DMS53 treated with DMSO at 0.1 percent for 48 hours (cell line): ENCODE data around the gene CST3.
"Not testable (repeated sequence)": the region's sequence is repeated elsewhere in the genome, so short reads cannot be mapped to it uniquely, and the experiment has no call there.

Experiments
- DNase-seq: peaks from one replicate; lab custom pipeline; 2025; ENCODE audit not compliant: unreplicated experiment; lab: John Stamatoyannopoulos, UW

The CST3 gene

DNA sequence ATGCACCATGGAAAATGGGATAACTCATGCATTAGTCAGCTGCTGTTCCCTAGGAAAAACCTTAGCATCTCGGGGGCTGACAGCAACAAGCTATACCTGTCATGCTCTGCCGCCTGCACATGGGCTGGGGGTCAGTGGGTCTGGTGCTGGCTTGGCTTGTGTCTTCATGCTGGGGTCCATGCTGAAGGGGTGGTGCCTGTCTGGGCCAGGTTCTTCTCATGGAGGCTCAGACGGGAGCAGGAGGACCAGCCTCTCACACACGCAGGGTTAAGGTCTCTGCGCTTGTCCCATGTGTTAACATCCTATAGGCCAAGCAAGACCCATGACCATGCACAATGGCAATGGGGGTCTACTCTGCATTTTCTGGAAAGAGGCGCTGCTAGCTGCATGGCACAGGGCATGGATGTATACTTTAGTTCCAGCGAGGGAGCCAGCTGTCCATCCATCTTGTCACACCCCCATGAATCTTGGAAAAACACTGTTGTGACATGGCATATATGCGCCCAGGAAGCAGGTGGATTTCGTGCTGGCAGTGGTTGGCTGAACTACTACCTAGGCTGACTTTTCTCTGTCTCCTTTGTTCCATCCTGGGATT lies 24.6 kb upstream of the CST3 start:
- DNase-seq: no peak

DNA sequence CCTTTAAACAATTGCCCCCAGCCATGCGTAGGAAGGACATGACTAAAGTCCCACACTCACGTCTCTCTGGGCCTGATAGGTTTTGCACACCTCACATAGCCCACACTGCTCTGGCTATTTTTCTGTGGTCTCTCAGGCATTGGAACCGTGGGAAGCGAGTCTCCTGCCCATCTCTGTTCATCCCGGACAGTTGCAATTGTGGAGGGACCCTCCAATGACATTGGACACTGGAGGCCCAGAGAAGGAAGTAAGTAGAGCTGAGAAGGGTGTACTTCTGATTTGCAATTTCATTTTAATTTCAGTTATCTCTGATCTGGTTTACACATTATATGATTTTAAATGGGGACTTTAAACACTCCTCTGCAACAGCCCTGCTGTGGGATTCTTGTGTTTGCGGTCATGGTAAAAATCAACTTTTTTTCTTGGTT lies 23.3 kb upstream of the CST3 start:
- no peak for DNase-seq

DNA sequence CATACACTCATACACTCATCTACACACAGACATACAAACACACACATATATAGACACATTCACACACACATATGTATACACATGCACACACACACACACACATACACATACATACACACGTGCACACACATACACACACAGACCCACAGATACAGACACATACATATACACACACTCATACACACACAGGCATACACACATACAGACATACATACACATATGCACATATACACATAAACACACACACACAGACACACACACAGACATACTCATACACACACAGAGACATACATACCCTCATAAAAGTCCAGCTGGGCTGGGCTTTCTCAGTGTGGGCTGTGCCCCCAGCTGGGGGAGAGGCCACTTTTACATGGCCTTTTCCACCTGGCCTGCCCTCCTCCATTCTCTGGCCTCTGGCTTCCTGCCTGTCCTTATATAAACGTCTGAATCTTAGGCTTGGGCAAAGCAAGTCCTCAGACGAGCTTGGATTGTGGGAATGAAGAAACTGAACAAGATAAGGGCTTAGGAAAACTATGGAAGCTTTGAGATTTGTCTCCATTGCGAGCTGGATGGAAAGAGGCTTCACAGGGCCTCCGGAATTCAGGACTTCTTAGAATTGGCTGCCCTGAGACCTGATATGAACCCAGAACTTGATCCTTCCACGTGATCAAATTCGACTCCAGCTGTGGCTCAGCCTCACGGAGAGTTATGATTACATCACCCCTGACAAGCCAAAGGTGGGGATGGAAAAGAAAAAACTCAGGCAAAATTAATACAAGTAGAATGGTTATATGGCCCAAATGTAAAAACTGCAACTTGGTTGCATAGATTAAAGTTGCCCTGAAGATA lies 22.5 kb upstream of the CST3 start:
- no peak for DNase-seq

DNA sequence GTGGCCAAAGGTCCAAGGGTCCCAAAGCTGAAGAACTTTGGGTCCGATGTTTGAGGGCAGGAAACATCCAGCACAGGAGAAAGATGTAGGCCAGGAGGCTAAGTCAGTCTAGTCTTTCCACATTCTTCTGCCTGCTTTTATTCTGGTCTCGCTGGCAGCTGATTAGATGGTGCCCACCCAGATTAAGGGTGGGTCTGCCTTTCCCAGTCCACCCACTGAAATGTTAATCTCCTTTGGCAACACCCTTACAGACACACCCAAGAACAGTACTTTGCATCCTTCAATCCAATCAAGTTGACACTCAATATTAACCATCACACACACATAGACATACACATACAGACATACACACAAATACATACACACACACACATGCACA lies 21.8 kb upstream of the CST3 start:
- not testable (repeated sequence) for DNase-seq

DNA sequence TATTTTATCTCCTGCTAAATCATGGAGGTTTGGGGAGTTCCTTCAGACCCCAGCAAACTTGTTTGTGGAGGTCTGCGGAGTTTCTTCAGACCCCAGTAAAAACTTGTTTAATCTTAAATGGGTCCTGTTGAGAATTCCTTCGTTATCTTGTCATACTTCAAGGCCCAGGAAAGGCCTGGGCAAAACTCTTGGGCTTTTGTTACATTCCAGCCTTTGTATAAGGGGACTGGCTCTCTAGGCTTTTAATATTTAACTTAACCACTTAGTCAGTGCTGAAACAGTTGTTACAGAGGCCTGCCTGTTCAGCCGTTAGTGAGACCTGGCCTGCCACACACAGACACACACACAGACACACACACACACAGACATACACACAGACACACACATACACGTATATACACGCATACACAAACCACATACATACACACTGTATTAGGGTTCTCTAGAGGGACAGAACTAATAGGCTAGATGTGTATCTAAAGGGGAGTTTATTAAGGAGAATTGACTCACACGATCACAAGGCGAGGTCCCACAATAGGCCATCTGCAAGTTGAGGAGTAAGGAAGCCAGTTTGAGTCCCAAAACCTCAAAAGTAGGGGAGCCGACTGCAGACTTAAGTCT lies 21.3 kb upstream of the CST3 start:
- no peak for DNase-seq

DNA sequence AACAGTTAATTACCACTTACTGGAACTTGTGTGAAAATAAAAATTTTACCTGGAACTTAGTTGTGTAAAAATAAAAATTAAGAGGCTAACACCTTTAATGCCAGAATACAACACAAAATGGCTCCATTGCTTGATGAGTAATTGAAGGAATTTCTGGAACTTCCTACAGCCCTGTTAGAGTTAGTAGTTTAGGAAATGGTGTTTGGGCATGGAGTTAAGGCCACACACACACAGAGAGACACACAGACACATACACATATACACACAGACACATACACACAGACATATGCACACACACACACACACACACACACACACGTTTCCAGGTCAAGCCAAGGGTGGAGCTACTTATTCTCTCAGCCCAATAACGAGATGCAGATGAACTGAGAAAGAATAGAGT lies 20.6 kb upstream of the CST3 start:
- no peak for DNase-seq

DNA sequence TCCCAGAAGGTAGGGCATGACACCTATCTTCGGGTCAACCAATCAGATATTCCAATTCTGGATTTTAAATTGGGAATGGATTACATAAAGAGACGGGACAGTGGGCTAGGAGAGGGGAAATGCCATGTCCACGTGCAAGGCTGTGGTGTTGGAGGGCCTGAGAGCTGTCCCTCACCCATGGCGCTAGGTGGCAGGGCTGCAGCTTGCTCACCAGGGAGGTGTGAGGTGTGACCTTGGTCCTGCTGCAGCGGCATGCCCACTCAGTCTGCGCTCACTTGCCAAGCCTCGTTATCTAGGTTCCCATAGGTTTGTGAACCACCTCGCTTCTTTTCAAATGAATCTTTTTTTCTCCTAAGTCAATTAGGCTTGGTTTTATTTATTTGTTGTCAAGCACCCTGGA lies 19.4 kb upstream of the CST3 start:
- no peak for DNase-seq

DNA sequence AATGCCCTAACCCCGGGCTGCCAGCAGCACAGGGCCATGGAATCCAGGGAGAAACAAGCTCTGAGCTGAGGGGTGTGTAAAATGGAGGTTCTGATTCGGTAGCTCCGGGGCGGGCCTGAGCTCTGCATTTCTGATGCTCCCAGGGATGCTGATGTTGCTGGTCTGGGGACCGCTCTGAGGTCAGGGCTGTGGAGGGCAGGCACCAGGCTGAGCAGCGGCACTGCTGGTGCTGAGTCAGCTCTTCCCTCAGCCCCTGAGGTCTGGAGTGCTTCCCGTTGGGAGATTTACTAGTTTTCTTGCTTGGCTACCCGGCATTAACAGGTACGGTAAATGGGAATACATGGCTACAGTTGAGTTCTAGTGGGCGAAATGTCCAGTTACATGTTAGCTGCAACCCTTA lies 18.6 kb upstream of the CST3 start:
- DNase-seq: no peak

DNA sequence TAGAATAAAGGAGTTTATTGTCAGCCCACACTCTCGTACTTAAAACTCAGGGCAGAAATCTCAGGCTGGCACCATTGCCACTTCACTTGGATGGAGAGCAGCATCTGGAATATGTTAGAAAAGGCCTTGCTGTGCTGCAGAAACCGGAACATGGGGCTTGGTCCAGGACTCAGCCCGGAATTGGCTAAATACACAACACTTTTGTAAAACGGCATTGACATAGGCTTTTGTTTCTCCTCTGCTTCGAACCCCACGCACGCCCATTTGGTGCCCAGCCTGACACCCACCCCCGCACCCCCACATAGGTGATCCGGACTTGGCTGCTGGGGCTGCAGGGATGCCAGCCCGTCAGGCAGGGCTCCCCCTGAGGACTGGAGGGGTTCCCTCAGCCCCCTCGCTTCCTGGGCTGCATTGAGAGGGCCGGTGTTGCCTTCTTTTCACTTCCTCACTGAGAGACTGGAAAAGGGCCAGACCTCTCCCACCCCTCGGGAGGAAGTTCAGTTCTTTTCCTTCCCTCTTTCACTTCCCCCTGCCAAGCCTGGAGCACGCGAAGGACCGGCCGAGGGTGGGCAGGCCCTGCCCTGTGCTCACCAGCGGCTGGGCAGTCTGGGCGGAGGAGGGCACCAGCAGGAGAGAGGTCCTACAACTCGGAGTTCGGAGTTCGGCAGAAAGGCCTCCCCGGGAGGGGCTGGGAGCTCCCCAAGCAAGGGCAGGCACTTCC lies 17.9 kb upstream of the CST3 start:
- no peak for DNase-seq

DNA sequence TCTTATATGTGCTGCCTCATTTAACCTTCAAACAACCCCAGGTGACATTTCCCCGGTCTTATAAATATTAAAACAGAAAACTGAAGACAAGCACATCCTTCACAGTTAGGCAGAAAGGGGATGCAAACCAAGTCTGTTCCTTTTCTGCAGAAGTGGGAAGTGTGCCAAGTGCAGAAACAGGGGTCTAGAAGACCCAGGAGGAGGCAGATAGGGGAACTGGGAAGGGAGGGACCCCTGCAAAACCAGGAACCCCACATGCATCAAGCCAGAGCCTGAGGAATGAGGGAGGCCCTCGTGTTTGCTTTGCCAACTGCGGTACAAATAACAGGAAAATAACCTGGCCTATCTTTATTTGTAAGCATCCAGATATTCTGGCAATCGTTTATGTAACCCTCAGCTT lies 17.0 kb upstream of the CST3 start:
- no peak for DNase-seq

DNA sequence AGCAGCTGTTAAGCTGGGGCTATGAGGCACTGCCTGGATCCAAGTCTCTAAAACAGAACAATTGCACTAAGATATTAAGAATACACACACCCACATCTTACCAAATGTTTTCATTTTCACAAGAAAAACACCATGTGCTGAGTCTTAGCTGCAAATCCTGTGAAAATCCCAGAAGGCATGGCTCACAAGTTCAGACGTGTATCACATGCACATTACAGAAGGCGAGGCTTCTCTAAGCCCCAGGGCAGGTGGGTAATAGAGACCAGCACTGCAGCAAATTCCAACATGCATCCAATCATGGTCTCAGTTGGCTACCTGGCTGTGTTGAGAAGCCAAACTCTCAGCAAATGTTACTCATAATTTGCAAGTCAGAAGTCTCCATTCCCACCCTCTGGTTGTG lies 16.2 kb upstream of the CST3 start:
- no peak for DNase-seq

DNA sequence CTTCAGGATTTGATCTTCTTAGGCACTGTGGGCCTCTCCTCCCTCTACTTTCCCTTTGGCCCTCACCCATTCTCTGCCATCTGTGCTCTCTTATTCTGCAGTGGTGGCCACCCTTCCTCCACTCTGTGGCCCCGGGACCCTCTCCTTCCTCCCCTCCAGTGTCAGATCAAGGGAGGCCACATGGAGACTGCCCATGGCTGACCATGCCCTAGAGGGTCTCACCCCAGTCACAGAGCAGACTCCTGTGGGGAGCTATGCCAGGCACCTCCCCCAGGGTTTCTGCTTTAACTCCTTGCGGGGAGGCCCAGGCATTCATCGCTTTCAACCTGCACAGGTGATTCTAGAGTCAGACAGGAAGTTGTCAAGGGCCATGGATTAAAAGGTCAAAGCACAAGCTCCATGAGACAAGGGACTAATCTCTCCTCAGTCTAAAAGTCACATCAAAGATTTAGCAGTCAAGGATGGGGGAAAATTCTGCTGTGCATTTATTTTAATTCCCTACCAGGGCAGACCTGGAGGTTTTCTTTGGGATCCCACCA lies 15.7 kb upstream of the CST3 start:
- no peak for DNase-seq

DNA sequence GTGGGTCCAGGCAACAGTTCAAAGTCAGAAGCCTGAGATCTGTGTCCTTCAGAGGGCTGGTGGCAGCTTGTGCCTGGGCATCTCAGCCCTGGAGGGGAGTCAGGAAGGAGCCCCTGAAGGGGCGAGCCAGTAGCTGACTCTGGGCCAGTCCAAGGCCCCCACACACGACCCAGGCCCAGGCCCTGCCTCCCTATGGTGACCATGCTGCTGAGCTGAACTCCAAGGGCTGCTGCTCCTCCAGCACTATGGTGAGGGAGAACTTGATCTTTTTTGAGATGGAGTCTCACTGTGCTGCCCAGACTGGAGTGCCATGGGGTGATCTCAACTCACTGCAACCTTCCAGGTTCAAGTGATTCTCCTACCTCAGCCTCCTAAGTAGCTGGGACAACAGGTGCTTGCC lies 15.2 kb upstream of the CST3 start:
- DNase-seq: no peak

DNA sequence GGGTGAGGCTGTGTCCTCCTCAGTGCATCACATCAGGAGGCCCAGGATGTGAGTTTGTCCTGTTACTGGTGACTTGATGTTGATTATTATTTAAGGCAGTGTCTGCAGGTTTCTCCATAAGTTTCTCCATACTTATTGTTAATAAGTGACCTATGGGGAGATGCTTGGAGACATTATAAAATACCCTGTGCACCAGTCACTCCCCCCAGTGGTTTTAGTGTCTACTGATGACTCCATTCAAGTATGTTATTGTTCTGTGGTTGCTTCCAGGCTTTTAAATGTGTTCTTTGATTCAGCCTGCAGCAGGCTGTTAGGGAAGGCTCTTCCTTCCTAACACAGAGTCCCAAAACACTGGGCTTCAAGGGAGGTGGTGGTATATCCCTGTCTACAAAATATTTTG lies 14.6 kb upstream of the CST3 start:
- no peak for DNase-seq

DNA sequence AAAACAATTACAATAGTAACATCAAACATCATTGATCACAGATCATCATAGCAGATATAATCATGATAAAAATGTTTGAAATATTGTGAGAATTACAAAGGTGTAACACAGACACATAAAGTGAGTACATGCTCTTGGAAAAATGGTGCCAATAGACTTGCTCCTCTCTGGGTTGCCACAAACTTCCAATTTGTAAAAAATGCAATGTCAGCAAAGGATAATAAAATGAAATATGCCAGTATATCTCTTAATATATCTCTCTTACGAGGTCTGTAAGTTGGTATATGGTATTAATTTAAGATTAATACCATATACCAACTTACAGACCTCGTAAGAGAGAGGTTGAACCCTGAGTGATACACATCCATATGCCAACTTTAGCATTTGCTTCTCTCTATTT lies 13.4 kb upstream of the CST3 start:
- DNase-seq: no peak

DNA sequence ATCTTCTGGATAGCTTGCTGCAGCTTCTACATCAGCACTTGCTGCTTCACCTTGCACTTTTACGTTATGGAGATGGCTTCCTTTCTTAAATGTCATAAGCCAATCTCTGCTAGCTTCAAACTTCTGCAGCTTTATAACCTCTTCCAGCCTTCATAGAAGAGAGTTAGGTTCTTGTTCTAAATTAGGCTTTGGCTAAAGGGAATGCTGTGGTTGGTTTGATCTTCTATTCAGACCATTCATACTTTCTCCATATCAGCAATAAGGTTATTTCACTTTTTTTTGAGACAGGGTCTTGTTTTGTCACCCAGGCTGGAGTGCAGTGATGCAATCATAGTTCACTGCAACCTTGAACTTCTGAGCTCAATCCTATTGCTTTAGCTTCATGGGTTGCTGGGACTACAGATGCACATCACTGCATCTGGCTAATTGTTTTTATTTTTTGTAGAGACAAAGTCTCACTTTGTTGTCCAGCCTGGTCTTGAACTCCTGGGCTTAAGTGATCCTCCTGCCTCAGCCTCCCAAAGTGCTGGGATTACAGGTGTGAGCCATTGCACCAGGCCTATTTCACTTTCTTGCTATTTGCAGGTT lies 12.2 kb upstream of the CST3 start:
- DNase-seq: no peak

DNA sequence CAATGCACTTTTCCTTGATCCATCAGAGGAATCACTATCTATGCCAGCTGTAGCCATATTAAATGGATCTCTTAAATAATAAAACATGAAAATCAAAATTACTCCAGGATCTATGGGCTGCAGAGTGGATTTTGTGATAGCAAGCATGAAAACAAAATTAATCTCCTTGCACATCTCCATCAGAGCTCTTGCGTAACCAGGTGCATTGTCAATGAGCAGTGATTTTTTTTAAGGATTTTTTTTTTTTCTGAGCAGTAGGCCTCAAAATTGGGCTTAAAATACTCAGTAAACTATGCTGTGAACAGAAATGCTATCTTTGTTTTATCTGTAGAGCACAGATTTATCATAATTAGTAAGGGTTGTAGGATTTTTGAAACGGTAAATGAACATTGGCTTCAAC lies 11.5 kb upstream of the CST3 start:
- DNase-seq: no peak

DNA sequence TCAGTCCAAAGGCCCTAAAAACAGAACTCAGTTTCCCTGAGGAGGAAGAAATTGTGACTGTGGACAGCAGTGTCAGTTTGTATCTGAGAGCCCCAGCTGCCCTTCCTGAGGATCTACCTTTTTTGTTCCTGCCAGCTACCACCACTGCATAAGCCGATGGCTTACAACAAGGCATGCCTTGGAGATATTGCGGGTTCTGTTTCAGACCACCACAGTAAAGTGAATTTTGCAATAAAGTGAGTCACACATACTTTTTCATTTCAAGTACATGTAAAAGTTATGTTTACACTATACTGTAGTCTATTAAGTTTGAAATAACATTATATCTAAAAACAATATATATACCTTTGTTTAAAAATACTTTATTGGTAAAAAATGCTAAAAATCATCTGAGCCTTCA lies 9.6 kb upstream of the CST3 start:
- no peak for DNase-seq

DNA sequence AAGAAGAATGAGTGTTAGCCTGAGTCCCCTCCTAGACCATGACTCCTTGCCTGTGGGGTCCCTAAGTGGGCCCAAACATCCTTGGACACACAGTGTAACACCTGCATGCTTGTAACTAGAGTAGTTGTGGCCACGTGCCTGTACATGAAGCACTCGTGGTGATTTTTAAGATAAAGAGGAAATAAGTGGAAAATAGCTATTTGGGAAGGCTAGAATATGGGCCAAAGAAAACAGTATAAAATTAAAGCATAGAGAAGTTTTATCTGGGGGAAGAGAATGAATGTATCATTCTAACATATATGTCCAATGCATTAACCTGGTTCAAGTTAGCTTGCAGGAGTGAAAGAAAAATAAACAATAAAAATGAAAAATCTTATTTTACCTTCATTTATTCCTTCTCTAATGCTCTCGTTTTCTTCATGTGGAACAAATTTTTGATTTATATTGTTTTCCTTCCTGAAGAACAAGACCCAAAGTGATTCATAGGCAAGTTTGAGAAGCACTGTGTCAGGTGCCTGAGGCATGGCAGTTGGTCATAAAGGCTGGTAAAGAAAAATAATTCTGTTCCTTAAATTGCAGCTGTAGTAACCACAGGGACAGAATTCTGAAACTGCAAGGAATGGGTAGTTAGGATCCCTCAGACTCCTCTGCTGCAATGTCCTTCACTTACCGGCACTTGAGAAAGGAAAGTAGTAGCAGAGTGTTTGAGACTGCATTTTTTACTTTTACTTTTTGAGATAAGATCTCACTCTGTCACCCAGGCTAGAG lies 8.5 kb upstream of the CST3 start:
- DNase-seq: no peak

DNA sequence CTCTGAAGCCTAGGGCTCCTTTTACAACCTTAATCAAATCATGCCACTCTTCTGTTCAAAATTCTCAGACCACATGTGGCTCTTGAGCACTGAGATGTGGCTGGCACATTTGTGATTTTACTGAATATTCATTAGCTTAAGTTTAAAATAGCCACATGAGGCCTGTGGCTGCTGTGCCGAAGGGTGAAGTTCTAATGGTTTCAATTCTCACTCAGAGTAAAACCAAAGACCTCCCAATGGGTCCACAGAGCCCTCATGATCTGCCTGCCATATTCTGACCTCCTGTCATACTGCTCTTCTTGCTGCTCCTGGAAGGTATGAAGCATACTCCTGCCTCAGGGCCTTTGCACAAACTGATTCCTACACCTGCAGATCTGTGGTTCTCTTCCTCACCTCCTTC lies 7.8 kb upstream of the CST3 start:
- DNase-seq: no peak
